HTERT RPE-1 (cell line): ENCODE data around the gene FBXL12.
"Not testable (repeated sequence)": the region's sequence is repeated elsewhere in the genome, so short reads cannot be mapped to it uniquely, and the experiment has no call there.

Experiments
- in situ Hi-C: fragments of 300-500 bp; cut with MboI; formaldehyde crosslinking; loops from 4 replicates; pipeline ENCODE4 v1.14.3; 2020; ENCODE audit warnings: low sequenced_read_pairs

The FBXL12 gene

DNA sequence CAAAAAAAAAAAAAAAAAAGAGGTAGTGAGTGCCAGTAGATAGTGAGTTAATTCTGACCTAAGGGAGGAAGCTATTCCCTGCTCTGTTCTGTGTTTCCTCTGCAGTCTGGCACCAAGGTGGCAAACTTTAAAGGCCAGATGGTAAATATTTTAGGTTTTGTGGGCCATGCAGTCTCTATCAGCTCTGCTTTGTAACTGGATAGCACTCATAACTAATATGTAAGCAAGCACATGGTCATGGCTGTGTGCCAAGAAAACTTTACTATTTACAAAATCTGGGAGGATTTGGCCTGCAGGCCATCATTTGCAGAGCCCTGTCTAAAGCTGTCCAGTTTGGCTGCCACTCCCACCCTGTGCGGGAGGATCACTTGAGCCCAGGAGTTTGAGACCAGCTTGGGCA, 20.5 kb upstream of the FBXL12 start:
- in situ Hi-C loops = no loop called here

GRCh38 chr19:9838324-9838723, 19.4 kb upstream of the FBXL12 start:
- in situ Hi-C loops = no loop called here

GRCh38 chr19:9836021-9836420, 17.1 kb upstream of the FBXL12 start:
- in situ Hi-C loops = no loop called here

DNA sequence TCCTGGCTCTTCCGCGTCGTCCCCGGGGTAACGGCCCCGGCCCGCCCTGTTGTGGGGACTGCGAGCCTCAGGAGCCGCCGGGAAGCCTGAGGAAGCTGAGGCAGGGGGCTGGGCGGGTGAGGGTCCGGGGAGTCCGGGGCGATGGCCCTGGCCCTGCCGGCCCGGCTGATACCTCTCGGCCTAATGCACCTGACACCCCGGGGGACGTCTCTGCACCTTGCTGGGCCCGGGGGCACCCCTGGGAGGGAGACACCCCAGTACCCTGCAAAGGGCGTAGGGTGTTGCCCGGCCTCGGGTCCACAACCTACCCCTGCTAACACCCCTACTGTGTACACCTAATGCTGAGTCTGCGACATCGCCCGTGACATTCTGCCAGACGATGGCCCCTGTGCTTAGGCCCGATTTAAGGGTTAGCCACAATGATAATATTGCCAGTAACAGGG, 16.6 kb upstream of the FBXL12 start:
- in situ Hi-C loops = no loop called here

- in situ Hi-C loops = no loop called here
Observed at GRCh38 chr19:9834726-9835506, 16.0 kb upstream of the FBXL12 start, which contains the start of gene PIN1. TSS of gene PIN1 (plus strand) at chr19:9835318. CDS start at chr19:9835345, 27 bp downstream.

DNA sequence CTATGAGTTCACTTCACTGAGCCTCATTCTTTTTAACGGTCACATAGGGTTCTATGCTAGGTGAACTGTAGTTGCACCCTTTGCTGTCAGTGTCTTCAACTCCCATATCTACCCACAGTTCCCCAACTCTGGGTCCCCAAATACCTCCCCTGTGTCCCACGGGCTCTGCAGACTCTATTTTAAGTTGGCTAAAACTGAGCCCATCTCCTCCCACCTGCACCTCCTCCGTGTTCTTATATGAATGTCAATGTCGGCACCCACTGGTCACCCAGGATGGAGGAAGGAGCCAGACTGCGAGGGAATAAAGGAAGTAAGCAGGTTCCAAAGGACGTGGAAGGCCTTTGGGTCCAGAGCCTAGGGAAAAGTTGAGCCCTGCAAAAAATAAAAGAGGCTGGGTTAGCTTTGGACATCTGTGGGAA, 15.4 kb upstream of the FBXL12 start:
- in situ Hi-C loops = no loop called here

DNA sequence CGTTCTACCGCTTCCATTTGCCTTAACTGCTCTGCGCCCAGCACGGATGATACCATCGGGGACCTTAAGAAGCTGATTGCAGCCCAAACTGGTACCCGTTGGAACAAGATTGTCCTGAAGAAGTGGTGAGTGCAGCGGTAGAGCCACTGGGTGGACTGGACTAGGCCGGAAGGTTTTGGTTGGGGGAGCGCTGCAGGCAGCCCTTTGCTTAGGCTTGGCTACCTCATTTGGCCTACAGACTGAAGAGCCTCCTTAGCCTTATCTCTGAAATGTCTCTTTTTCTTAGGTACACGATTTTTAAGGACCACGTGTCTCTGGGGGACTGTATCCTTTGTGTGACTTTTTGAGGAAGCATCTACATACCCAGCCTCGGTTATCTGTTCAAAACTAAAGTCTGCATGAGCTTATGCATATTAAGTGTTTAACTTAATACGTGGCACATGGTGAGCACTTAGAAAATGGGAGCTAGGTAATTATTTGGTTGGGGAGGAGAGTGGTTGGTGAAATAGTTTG, 9.7 kb upstream of the FBXL12 start:
- in situ Hi-C loops = no loop called here

- in situ Hi-C loops = no loop called here
Observed at GRCh38 chr19:9827289-9828238, 8.7 kb upstream of the FBXL12 start, which contains the start of gene UBL5. TSS of gene UBL5 (plus strand) at chr19:9827918. CDS start at chr19:9828338, 420 bp downstream.

DNA sequence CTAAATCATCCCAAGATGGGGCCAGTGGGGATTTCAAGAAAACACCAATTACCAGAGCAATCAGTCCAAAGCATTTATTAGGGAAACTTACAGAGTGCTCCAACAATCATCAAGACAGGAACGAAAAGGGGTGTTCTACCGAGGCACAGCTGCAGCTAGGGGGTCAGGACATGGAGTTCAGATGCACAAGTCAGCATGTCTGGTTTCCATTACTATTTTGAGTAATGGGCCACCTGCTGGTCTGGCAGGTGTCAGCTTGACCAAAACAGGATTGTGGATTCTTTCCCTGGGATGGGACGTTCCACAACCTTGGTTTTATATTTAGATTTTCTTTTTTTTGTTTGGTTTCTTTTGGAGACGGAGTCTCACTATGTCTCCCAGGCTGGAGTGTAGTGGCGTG, 4.9 kb upstream of the FBXL12 start:
- in situ Hi-C loops = no loop called here

- in situ Hi-C loops = not testable (repeated sequence)
Observed at GRCh38 chr19:9820034-9820433, 1.2 kb upstream of the FBXL12 start.

DNA sequence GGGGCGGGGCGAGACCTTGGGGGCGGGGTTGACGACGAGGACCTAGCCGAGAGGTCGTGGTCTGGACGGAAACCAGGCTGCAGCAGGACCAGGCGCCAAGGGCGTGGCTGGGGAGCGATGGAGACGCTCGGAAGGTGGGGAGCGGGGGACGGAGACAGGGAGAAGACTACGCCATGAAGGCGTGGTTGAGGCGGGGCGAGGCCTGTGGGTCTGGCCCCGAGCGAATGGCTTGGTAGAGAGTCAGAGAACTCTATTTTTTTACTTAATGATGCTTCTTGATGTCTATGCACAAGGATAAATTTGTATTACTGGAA, 674 bp upstream of the FBXL12 start:
- in situ Hi-C loops = no loop called here

GRCh38 chr19:9818175-9818733, 625 bp downstream of the FBXL12 start:
- in situ Hi-C loops = no loop called here

DNA sequence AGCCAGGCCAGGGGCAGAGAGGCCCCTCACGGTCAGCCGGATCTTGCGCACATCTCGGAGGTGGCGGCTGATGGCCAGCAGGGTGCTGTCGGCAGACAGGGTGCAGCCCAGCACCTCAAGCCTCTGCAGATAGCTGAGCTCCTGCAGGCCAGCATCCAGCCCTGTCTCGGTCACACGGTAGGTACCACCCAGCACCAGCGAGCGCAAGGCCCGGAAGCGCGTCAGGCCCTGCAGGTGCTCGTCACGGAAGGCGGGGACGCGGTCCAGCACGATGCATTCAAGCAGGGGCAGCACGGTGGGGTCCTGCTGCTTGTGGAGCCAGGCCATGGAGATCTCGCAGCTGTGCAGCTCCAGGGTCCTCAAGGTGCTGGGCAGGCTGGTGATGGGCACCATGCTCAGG, 7.7 kb downstream of the FBXL12 start:
- in situ Hi-C loops = no loop called here

DNA sequence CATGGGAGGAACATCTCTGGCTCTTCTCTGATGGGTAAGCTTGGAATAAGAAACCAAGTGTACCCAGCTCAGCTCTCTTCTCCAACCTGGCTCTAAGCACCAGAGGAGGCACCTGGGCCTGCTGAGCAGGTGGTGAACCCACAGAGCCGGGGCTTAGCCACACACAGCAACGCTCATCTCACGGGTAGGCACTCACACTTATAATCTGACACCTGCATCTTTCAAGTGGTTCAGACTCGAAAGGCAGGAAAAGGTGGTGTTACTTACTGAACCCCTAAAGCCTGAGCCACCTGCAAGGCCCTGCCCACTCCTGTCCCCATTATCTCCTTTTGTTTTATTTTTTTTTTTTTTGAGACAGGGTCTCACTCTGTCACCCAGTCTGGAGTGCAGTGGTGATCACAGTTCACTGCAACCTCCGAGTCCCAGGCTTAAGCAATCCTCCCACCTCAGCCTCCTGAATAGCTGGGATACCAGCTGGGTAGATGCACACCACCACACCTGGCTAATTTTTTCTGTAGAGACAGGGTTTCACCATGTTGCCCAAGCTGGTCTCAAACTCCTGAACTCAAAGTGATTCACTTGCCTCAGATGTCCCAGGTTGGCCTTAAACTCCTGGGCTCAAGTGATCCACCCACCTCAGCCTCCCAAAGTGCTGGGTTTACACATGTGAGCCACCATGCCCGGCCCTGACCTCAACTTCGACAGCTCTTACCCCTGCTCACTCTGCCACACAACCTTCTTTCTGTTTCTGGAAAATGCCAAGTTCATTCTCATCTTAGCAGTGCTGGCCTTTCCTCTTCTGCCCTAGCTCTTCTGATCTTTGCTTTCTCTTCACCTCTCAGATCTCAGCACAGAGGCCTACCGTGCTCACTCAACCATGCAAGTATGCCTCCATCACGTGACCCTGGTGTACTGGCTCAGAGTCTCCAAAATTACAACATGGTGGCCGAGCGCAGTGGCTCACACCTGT, 9.7 kb downstream of the FBXL12 start:
- in situ Hi-C loops = no loop called here

DNA sequence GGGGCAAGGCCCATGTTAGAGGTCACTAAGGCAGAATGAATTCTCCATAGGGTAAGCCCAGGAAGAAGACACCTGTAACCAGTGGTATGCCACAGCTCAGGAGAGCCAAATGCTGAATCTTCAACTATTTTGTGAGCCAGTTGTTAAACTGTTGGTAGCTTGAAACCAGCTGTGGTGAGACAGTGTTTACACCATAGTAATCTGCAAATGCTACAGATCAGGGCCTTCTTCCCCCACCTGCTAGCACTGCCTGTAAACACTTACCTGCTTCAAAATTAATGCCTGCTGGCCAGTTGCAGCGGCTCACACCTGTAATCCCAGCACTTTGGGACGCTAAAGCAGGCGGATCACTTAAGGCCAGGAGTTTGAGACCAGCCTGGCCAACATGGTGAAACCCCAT, 12.1 kb downstream of the FBXL12 start:
- in situ Hi-C loops = no loop called here

DNA sequence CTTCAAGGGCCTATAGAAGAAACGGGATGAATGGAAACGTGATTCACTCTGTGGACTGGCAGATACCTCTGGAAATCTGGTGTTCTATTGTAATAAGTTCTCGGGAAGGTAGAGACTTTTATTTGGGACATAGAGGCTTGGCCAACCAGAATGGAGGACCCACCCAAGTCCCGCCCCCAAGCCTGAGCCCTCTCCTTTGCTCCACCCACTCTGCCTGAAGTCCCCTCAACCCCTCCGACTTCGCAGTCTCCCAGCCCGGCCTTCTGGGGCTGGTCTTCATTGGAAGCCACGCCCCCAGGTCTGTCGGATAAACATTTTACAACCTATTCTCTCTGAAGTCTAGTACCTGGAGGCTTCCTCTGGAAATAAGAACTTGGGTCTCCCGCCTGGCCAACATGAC, 16.9 kb downstream of the FBXL12 start:
- in situ Hi-C loops = no loop called here

DNA sequence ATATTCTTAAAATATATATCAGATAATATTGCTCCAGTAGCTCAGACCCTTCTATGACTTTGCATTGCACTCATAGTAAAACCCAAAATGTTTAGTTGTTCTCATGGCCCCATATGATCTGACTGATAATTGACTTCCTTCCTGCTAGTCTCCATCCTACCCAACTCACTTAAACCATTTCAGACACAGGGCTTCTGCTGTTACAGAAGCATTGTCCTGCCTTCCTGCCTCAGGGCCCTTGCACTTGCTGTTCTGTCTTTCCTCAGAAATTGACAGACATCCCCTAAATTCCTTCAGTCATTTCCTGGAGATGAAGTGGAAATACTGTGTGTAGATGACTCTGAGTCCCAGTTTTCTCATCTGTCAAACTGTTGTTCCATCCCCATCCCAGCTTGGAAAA, 19.7 kb downstream of the FBXL12 start:
- in situ Hi-C loops = no loop called here

- in situ Hi-C loops = no loop called here
Observed at GRCh38 chr19:9797871-9798270, 21.0 kb downstream of the FBXL12 start.

DNA sequence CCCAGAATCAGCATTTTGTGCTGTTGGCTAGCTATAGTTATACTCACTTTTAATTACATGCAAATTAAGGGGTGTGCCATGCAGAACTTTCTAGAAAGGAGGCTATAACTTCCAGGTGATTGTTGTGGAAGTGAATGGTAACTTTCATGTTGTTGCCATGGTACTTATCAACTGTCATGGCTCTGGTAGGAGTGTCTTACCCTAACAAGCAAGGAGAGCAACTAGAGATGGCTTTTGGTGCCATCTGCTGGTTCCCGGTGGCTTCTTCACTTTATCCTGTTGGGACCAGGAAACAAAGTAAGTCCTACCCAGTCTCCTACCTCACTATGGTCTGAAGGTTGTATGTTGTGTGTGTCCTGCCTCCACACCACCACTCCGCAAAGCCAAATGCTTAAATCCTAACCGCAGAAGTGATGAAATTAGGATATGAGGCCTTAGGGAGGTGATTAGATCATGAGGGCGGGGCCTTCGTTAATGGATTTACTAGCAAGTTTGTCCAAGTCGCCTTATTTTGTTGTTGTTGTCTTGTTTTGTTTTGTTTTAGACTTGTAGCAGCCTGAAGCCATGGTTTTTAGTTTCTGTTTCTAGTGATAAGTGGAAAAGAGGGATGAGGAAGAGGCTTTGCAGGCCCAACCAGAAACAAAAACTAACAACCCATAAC, 22.6 kb downstream of the FBXL12 start:
- in situ Hi-C loops = no loop called here
